Kidney epithelial cell (primary cell): ENCODE data around the gene GNG7. TPM values are rescaled to one million over a fixed set of nuclear protein-coding genes. Genes with fewer than 3 reads are reported as not detected.

Source experiments
- DNase-seq: peaks from one replicate; pipeline ENCODE4 v3.0.0-alpha.2; 2010; ENCODE audit warnings: low read depth
- H3K27me3 ChIP-seq: 2 replicates; pipeline ENCODE4 v1.6.0; 2011; ENCODE audit warnings: low read length; ENCODE audit not compliant: control insufficient read depth, insufficient read depth
- H3K36me3 ChIP-seq: 2 replicates; pipeline ENCODE4 v1.5.1; 2011; ENCODE audit warnings: low read length; ENCODE audit not compliant: control insufficient read depth, insufficient read depth
- H3K4me3 ChIP-seq: 2 replicates; pipeline ENCODE4 v1.5.1; 2011; ENCODE audit warnings: low read depth, mild to moderate bottlenecking, control low read depth, low read length
- total RNA-seq: library from RNA; depleted of rRNA; stranded (reverse); fragments of >200 nt; gene quantifications from 2 replicates; pipeline ENCODE4 v1.2.3, GENCODE V29; 2015
- TF ChIP-seq, protein P1 (sequence below): IDR thresholded peaks from 2 replicates; pipeline ENCODE4 v1.5.1; 2011; ENCODE audit warnings: mild to moderate bottlenecking, moderate library complexity, low read length, control low read depth, inconsistent platforms; ENCODE audit not compliant: insufficient read depth, poor library complexity, severe bottlenecking

The GNG7 gene
- total RNA-seq, 1 donor from 2014 or later, result 0.33 TPM

DNA sequence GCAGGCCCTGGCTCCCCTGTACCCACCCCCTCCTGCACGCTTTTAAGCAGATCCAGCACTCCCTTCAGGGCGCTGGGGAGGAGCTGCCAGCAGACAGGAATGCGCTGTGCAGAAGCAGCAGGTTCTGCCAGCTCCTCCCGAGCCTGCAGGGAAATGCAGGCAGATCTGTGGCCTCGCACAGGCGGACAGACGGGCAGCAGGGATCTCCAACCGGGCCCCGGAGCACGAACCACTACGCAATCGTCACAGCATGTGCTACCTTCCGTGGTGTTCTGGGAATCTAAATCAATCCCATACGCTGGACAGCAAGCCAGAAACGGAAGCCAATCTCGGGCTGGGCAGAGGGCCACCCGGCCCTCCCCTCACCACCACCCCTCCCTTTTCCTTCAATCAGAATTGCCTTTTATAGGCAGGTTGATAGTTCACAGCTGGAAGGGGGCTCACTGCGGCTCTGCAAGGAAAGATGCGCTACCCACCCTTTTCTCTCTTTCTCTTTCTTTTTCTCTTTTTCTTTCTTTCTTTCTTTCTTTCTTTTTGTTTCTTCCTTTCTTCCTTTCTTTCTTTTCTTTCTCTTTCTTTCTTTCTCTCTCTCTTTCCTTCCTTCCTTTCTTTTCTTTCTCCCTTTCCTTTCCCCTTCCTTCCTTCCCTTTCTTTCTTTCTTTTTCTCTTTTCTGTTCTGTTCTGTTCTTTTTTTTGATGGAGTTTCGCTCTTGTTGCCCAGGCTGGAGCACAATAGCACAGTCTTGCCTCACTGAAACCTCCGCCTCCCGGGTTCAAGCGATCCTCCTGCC, 99.9 kb downstream of the GNG7 start:
- DNase-seq, result peak; percentile 42
- no peak overlapping the region for H3K4me3 ChIP-seq
- H3K36me3 ChIP-seq, result no peaks in the 10 kb centered on the region
- no peaks in the 10 kb centered on the region for H3K27me3 ChIP-seq
- TF ChIP-seq, protein P1, sequence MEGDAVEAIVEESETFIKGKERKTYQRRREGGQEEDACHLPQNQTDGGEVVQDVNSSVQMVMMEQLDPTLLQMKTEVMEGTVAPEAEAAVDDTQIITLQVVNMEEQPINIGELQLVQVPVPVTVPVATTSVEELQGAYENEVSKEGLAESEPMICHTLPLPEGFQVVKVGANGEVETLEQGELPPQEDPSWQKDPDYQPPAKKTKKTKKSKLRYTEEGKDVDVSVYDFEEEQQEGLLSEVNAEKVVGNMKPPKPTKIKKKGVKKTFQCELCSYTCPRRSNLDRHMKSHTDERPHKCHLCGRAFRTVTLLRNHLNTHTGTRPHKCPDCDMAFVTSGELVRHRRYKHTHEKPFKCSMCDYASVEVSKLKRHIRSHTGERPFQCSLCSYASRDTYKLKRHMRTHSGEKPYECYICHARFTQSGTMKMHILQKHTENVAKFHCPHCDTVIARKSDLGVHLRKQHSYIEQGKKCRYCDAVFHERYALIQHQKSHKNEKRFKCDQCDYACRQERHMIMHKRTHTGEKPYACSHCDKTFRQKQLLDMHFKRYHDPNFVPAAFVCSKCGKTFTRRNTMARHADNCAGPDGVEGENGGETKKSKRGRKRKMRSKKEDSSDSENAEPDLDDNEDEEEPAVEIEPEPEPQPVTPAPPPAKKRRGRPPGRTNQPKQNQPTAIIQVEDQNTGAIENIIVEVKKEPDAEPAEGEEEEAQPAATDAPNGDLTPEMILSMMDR, result no peak

DNA sequence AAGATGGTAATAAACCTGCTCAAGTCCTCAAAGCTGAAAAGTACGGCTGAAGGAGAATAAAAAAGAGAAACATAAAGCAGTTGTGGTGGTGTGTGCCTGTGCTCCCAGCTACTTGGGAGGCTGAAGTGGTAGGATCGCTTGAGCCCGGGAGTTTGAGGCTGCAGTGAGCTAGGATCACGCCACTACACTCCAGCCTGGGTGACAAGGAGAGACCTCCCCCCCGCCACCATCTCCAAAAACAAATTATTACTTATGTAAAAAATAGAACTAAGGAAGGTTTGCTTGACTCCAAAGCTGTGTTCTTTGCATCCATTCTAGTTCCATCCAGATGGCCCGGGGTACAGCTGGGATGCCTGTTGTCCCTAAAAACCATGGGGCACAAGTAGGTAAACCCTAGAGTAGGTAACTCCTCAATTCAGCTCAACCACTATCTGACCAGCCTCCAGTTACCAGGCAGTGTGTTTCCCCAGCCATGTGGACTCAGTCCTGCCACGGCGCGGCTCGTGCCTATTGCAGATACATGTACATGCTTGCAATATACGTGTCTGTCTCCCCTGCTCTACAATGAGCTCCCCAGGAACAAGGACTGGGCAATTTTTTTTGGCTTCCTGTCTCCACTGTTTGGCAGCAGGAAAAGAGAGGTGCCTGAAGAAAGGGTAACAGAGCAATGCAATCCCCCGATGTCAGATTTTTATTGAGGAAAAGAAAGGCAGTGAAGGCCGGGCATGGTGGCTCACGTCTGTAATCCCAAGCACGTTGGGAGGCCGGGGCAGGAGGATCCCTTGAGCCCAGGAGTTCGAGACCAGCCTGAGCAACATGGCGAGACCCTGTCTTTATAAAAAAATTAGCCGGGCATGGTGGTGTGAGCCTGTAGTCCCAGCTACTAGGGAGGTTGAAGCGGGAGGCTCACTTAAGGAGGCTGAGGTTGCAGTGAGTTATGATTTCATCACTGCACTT, 101.3 kb downstream of the GNG7 start:
- no peak for DNase-seq
- no peaks in the 10 kb centered on the region for H3K27me3 ChIP-seq
- no peak overlapping the region for H3K4me3 ChIP-seq
- no peaks in the 10 kb centered on the region for H3K36me3 ChIP-seq
- TF ChIP-seq, protein P1, result no peak

DNA sequence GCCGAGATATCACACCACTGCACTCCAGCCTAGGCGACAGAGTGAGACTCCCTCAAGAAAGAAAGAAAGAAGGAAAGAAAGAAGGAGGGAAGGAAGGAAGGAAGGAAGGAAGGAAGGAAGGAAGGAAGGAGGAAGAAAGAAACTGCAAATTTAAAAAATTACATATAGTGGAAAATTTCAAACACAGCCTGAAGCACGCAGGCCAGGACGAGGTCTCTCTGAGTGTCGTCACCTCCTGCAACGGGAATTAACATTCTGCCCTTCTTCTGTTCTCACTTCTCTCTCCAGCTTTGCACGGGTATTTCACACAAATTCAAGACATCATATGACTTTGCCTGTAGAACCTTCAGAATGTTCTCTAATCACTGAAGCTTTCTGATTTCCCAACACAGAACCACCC, 108.2 kb downstream of the GNG7 start:
- TF ChIP-seq, protein P1, result no peak
- Histone ChIP-seq H3K36me3 (no peaks in the 10 kb centered on the region), H3K4me3 (no peak overlapping the region), H3K27me3 (no peaks in the 10 kb centered on the region)
- DNase-seq, result no peak

DNA sequence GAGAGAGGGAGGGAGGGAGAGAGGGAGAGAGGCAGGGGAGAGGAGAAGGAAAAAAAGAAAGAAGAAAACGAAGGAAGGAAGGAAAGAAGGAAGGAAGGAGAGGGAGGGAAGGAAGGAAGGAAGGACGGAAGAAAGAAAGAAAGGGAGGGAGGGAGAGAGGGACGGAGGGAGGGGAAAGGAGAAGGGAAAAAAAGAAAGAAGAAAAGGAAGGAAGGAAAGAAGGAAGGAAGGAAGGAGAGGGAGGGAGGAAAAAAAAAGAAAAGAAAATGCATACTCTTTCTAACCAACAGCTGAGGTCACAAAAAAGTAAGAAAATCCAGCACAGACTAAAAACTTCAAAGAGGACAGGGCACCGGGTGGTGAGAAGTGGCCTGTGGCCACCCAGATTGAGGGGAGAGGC, 109.7 kb downstream of the GNG7 start:
- DNase-seq, result no peak
- TF ChIP-seq, protein P1, result no peak
- H3K36me3 ChIP-seq, result no peaks in the 10 kb centered on the region

DNA sequence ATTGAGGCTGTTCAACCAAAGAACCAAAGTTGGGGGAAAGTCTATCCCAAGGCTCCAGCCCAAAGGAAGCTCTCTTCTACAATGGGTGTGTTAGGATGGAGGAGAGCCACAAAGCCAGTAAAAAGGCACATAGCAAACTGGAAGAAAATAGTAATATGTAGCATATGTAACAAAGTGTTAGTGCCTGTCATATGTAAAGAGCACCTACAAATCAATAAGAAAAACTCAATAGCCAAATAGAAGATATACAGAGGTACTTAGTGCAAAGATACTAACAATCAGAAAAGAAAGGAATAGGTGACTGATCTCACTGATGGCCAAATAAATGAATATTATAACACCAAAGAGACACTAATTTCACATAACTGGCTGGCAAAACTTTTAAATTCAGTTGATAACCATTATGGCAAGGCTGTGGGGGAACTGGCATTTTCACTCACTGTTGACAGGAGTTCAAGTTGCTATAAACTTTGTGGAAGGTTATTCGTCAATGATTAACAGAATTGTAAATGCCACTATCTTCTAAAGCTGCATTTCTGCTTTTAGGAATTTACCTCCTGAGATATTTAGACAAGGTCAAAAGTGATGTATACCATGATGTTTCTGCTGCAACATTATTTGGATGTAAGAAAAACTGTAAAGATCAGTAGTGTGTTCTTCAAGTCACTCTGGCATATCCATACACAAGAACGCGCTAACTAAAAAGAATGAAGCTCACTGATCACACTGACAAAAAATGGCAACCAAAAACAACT, 110.8 kb downstream of the GNG7 start:
- no peak for DNase-seq
- peaks cover 2% of the 10 kb centered on the region for H3K27me3 ChIP-seq
- H3K36me3 ChIP-seq, result no peaks in the 10 kb centered on the region
- TF ChIP-seq, protein P1, result no peak
- no peak overlapping the region for H3K4me3 ChIP-seq

More for the DNA sequence above, 109.7 kb downstream of the GNG7 start:
- Histone ChIP-seq H3K4me3 (no peak overlapping the region), H3K27me3 (peaks cover 2% of the 10 kb centered on the region)
